HUDEP-2 (cell line): ENCODE results near the gene KIF22.

ENCODE experiments used
- DNase-seq, 76 experiments: peaks; one replicate each; lab custom pipeline; 2025; ENCODE audit not compliant: unreplicated experiment in 76 of 76; lab: John Stamatoyannopoulos, UW

Gene KIF22

GRCh38 chr16:29812754-29813643 lies 22.4 kb downstream of the KIF22 start:
- DNase-seq: no peak

- no peak for DNase-seq
Measured at GRCh38 chr16:29813644-29814562, 23.4 kb downstream of the KIF22 start.

GRCh38 chr16:29814592-29814991 lies 24.0 kb downstream of the KIF22 start:
- no peak for DNase-seq

GRCh38 chr16:29815032-29815721 lies 24.6 kb downstream of the KIF22 start:
- peak in 1 of 76 experiments; percentile 24 for DNase-seq

GRCh38 chr16:29815793-29816693 lies 25.5 kb downstream of the KIF22 start, which contains the start of gene PAGR1:
PAGR1 (plus strand) TSS chr16:29816152; CDS start chr16:29816526, 374 bp downstream.
- DNase-seq: peak; percentile 70 to 99 (median 96)

- peak in 47 of 76 experiments; percentile 3 to 69 (median 38) for DNase-seq
Measured at GRCh38 chr16:29816694-29817441, 26.3 kb downstream of the KIF22 start.

- DNase-seq: no peak
Measured at GRCh38 chr16:29818082-29818481, 27.5 kb downstream of the KIF22 start.

GRCh38 chr16:29819506-29819905 lies 29.0 kb downstream of the KIF22 start:
- no peak for DNase-seq

GRCh38 chr16:29820271-29820701 lies 29.7 kb downstream of the KIF22 start, which contains the start of gene MVP:
MVP (plus strand) TSS chr16:29820462; CDS start chr16:29830550, 10,088 bp downstream.
- peak in 37 of 76 experiments; percentile 4 to 56 (median 26) for DNase-seq

GRCh38 chr16:29820730-29821642 lies 30.4 kb downstream of the KIF22 start:
- DNase-seq: peak in 24 of 76 experiments; percentile 4 to 51 (median 16)

GRCh38 chr16:29821643-29822115 lies 31.1 kb downstream of the KIF22 start:
- no peak for DNase-seq

GRCh38 chr16:29824589-29825144 lies 34.1 kb downstream of the KIF22 start:
- no peak for DNase-seq

- no peak for DNase-seq
Measured at GRCh38 chr16:29825145-29826044, 34.8 kb downstream of the KIF22 start.

GRCh38 chr16:29826342-29826695 lies 35.8 kb downstream of the KIF22 start:
- DNase-seq: no peak

GRCh38 chr16:29830774-29831173 lies 40.2 kb downstream of the KIF22 start:
- no peak for DNase-seq

- no peak for DNase-seq
Measured at GRCh38 chr16:29831490-29831889, 40.9 kb downstream of the KIF22 start.
